K562 (cell line): ENCODE measurements around the gene PRKAR1B. TPM values are rescaled to one million over a fixed set of nuclear protein-coding genes. Genes with fewer than 3 reads are reported as not detected.

Experiments used
- ATAC-seq: fragments of 200-7000 bp; cut with Tn5 transposase; 3 replicates; pipeline ENCODE4 v1.9.1; 2020; ENCODE audit warnings: moderate library complexity
- BruUV-seq: library from RNA; stranded (reverse); fragments of 400-500 nt; replicated peaks from 2 replicates; lab custom pipeline; 2021; lab: Mats Ljungman, UMichigan
- CTCF ChIA-PET: fragments of 300-600 bp; formaldehyde crosslinking; extraction: SDS; loops from one replicate; lab custom pipeline; 2021; ENCODE audit warnings: low intra/inter-chr PET ratio; lab: Yijun Ruan, JAX
- POLR2A ChIA-PET: fragments of 300-600, 350-650 bp; sonication (Branson Sonifier 250); formaldehyde crosslinking; extraction: SDS; loops from one replicate; lab custom pipeline; 2021; ENCODE audit warnings: antibody characterized with exemption, inconsistent platforms; lab: Yijun Ruan, JAX
- DNase-seq, 4 experiments: peaks; one replicate each; pipeline versions ENCODE4 v3.0.0 to v3.0.0-alpha.2; 2011 to 2018; ENCODE audit warnings: low spot score in 3 of 4, mixed read lengths in 3 of 4; ENCODE audit errors: extremely low read depth in 1 of 4
- FAIRE-seq: peaks from 2 replicates; lab custom pipeline; 2011; peaks lifted over from hg19 to GRCh38; lab: Jason Lieb, UNC
- H2AFZ ChIP-seq: 2 replicates; pipeline ENCODE4 v1.6.0; 2011; ENCODE audit warnings: low read depth, low read length, control low read depth, inconsistent platforms
- H3K27ac ChIP-seq: fragments of 200-600 bp; 3 replicates; pipeline ENCODE4 v1.8.0; 2011; ENCODE audit warnings: low read depth, mild to moderate bottlenecking, control low read depth, inconsistent platforms, low read length, moderate library complexity, mixed read lengths; ENCODE audit errors: extremely low read depth
- H3K27me3 ChIP-seq, 2 experiments: fragments of 300-600 bp in 1 of 2; 2 replicates in 1 of 2; 3 replicates in 1 of 2; pipeline versions ENCODE4 v1.6.0 to v1.8.0; 2011; ENCODE audit warnings: inconsistent platforms in 2 of 2, low read length in 2 of 2, mild to moderate bottlenecking in 1 of 2, mixed read lengths in 1 of 2, moderate library complexity in 1 of 2; ENCODE audit not compliant: control insufficient read depth in 2 of 2, insufficient read depth in 2 of 2
- H3K36me3 ChIP-seq: fragments of 300-600 bp; 3 replicates; pipeline ENCODE4 v1.8.0; 2011; ENCODE audit warnings: mild to moderate bottlenecking, low read length, inconsistent platforms; ENCODE audit not compliant: control insufficient read depth, insufficient read depth
- H3K4me1 ChIP-seq, 2 experiments: fragments of 200-600 bp in 1 of 2; replicated peaks in 1 of 2; 2 replicates in 1 of 2; 3 replicates in 1 of 2; pipeline versions ENCODE4 v1.5.1 to v1.8.0; 2011; ENCODE audit warnings: inconsistent platforms in 2 of 2, low read length in 2 of 2, mild to moderate bottlenecking in 1 of 2, mixed read lengths in 1 of 2, moderate library complexity in 1 of 2; ENCODE audit not compliant: control insufficient read depth in 2 of 2, insufficient read depth in 2 of 2
- H3K4me2 ChIP-seq: 2 replicates; pipeline ENCODE4 v1.6.1; 2011; ENCODE audit warnings: low read length, control low read depth, inconsistent platforms, mixed read lengths; ENCODE audit not compliant: insufficient read depth
- H3K4me3 ChIP-seq: fragments of 200-600 bp; sonication (generic), shearing (Covaris generic); 2 replicates; pipeline ENCODE4 v1.5.1; 2016; ENCODE audit warnings: control low read depth, inconsistent platforms
- H3K79me2 ChIP-seq: fragments of 200-600 bp; 3 replicates; pipeline ENCODE4 v1.8.0; 2011; ENCODE audit warnings: low read length, inconsistent platforms; ENCODE audit not compliant: control insufficient read depth, insufficient read depth
- H3K9ac ChIP-seq, 2 experiments: 2 replicates each; pipeline versions ENCODE4 v1.6.0 to v1.6.1; 2011; ENCODE audit warnings: low read depth in 2 of 2, low read length in 2 of 2, control low read depth in 1 of 2, inconsistent platforms in 1 of 2, mild to moderate bottlenecking in 1 of 2, mixed read lengths in 1 of 2; ENCODE audit not compliant: insufficient read depth in 1 of 2
- H3K9me1 ChIP-seq: one replicate; pipeline ENCODE4 v1.6.0; 2011; ENCODE audit warnings: inconsistent platforms, mild to moderate bottlenecking, low read length, moderate library complexity; ENCODE audit not compliant: control insufficient read depth, insufficient read depth
- H3K9me3 ChIP-seq: replicated peaks from 2 replicates; pipeline ENCODE4 v1.5.1; 2011; ENCODE audit warnings: low read depth, low read length, inconsistent platforms; ENCODE audit not compliant: control insufficient read depth, insufficient read depth
- H4K20me1 ChIP-seq: replicated peaks from 2 replicates; pipeline ENCODE4 v1.6.1; 2011; ENCODE audit warnings: low read length, inconsistent platforms, mixed read lengths; ENCODE audit not compliant: control insufficient read depth, insufficient read depth
- CEBPB ChIP-seq: fragments of 450-650 bp; IDR thresholded peaks from 2 replicates; pipeline ENCODE4 v1.6.1; 2016; ENCODE audit warnings: missing genetic modification characterization, missing compliant biosample characterization
- FOXA1 ChIP-seq: fragments of 450-650 bp; IDR thresholded peaks from 2 replicates; pipeline ENCODE4 v1.6.1; 2016; ENCODE audit warnings: mild to moderate bottlenecking, borderline replicate concordance
- KDM4B ChIP-seq, 2 experiments: fragments of 450-650 bp in 1 of 2; sonication (generic) in 1 of 2; IDR thresholded peaks; 2 replicates each; pipeline ENCODE4 v1.6.1; 2016 to 2017; ENCODE audit warnings: borderline replicate concordance in 2 of 2, antibody characterized with exemption in 1 of 2, low read depth in 1 of 2, mild to moderate bottlenecking in 1 of 2
- MAX ChIP-seq: sonication (generic); formaldehyde crosslinking; IDR thresholded peaks from 2 replicates; pipeline ENCODE4 v1.9.0; 2022; ENCODE audit warnings: mild to moderate bottlenecking, missing genetic modification reagents
- MITF ChIP-seq: IDR thresholded peaks from 2 replicates; pipeline ENCODE4 v1.6.1; 2014; ENCODE audit warnings: antibody characterized with exemption
- MYC ChIP-seq, 2 experiments: fragments of 250-450 bp in 1 of 2; sonication (Bioruptor Pico) in 1 of 2; IDR thresholded peaks; 2 replicates each; pipeline versions ENCODE4 v1.5.1 to v1.6.1; 2012 to 2021; ENCODE audit warnings: low read depth in 2 of 2, borderline replicate concordance in 1 of 2, improper control_type of control experiment in 1 of 2, low read length in 1 of 2, mild to moderate bottlenecking in 1 of 2, moderate library complexity in 1 of 2
- POLR3G ChIP-seq: IDR thresholded peaks from 2 replicates; pipeline ENCODE4 v1.6.1; 2011; ENCODE audit not compliant: insufficient read length, insufficient replicate concordance; ENCODE audit errors: extremely low read depth
- PTTG1 ChIP-seq: fragments of 450-650 bp; IDR thresholded peaks from 2 replicates; pipeline ENCODE4 v1.6.1; 2016; ENCODE audit warnings: low read depth, mild to moderate bottlenecking, missing genetic modification characterization, missing compliant biosample characterization
- RAD51 ChIP-seq: fragments of 450-650 bp; IDR thresholded peaks from 2 replicates; pipeline ENCODE4 v1.7.1; 2016; ENCODE audit warnings: low read depth, mild to moderate bottlenecking, borderline replicate concordance
- SMARCE1 ChIP-seq: fragments of 450-650 bp; IDR thresholded peaks from 2 replicates; pipeline ENCODE4 v1.7.1; 2016; ENCODE audit warnings: mild to moderate bottlenecking
- SNAPC5 ChIP-seq: fragments of 250-450 bp; sonication (Bioruptor Pico); IDR thresholded peaks from 2 replicates; pipeline ENCODE4 v1.8.0; 2021; ENCODE audit warnings: moderate library complexity, mild to moderate bottlenecking, inconsistent platforms
- TOE1 ChIP-seq, 2 experiments: fragments of 450-650 bp in 1 of 2; sonication (generic) in 1 of 2; formaldehyde crosslinking in 1 of 2; IDR thresholded peaks; 2 replicates each; pipeline versions ENCODE4 v1.7.1 to v1.8.0; 2016 to 2022; ENCODE audit warnings: borderline replicate concordance in 2 of 2, mild to moderate bottlenecking in 2 of 2, antibody characterized with exemption in 1 of 2, inconsistent platforms in 1 of 2, low read depth in 1 of 2, missing genetic modification reagents in 1 of 2, moderate library complexity in 1 of 2
- USF1 ChIP-seq: sonication (generic); formaldehyde crosslinking; IDR thresholded peaks from 2 replicates; pipeline ENCODE4 v1.9.0; 2022; ENCODE audit warnings: mild to moderate bottlenecking, missing genetic modification reagents
- ZNF174 ChIP-seq: fragments of 250-450 bp; sonication (Bioruptor Pico); IDR thresholded peaks from 2 replicates; pipeline ENCODE4 v1.4.0; 2020; ENCODE audit warnings: mild to moderate bottlenecking
- ZNF347 ChIP-seq: fragments of 450-650 bp; formaldehyde crosslinking; IDR thresholded peaks from 2 replicates; pipeline ENCODE4 v1.4.0; 2020; ENCODE audit warnings: low read depth, mild to moderate bottlenecking, moderate library complexity
- WGBS: fragments of 100-300 bp; shearing (Covaris generic); methylation state at CpG from one replicate; pipeline ENCODE4 v1.1.6; 2016; ENCODE audit warnings: low coverage, mixed read lengths; ENCODE audit not compliant: insufficient coverage; ENCODE audit errors: missing lambda C conversion rate; 5-methylcytosine and 5-hydroxymethylcytosine counted together
- in situ Hi-C: fragments of 300-500 bp; cut with MboI; formaldehyde crosslinking; loops from 4 replicates; pipeline ENCODE4 v1.15.0; 2018; ENCODE audit warnings: inconsistent platforms, mixed read lengths
- intact Hi-C: fragments of 100-400 bp; cut with micrococcal nuclease; formaldehyde crosslinking; loops from 2 replicates; pipeline ENCODE4 v1.14.2; 2022
- polyA plus RNA-seq, 8 experiments: library from polyadenylated mRNA; depleted of rRNA in 4 of 8; stranded (reverse) in 5 of 8; unstranded in 3 of 8; fragments of >200 nt; fragmentation: Nextera tagmentation in 2 of 8; fragmentation: Illumina TruSeq in 1 of 8; extraction: Ambion mirVana in 2 of 8; extraction: Trizol in 1 of 8; gene quantifications; 2 replicates each; pipeline versions ENCODE4 v1.2.1 to v1.2.3, GENCODE V29; 2011 to 2014; ENCODE audit warnings: inconsistent platforms in 1 of 8, missing spikeins in 1 of 8
- total RNA-seq, 7 experiments: library from RNA; depleted of rRNA in 6 of 7; stranded (reverse); fragments of >200 nt in 6 of 7; fragmentation: Illumina TruSeq in 2 of 7; extraction: Trizol in 2 of 7; gene quantifications; 2 replicates each; pipeline versions ENCODE4 v1.2.1 to v1.2.3, GENCODE V29; 2011 to 2021; ENCODE audit warnings: low replicate concordance in 1 of 7

Gene PRKAR1B
- total and polyA plus RNA-seq, 9 of the 15 experiments (the other 6 are each of a cell fraction or from before 2014, with no cell fraction given), result 0.99 to 30.5 (median 12.7) TPM

GRCh38 chr7:596071-596818, 130.8 kb downstream of the PRKAR1B start:
- BruUV-seq, result no TSS peak
- peaks cover 11% of the 10 kb centered on the region for H3K9me1 ChIP-seq
- no peak overlapping the region for H3K4me2 ChIP-seq
- intact Hi-C loops (no loop called here), in situ Hi-C loops (no loop called here)
- ATAC-seq, result no peak
- POLR2A ChIA-PET, result no interaction called here
- H3K27me3 ChIP-seq, result no peaks in the 10 kb centered on the region
- no peak for TF ChIP-seq SNAPC5
- no peak for TF ChIP-seq TOE1 (IDR thresholded peaks at IDR 0.05; ENCODE audit: borderline replicate concordance)
- no peak for TF ChIP-seq TOE1 (CRISPR knock-in tag; IDR thresholded peaks at IDR 0.05; ENCODE audit: borderline replicate concordance, low read depth)
- no peak for TF ChIP-seq MYC (IDR thresholded peaks at IDR 0.05; ENCODE audit: low read depth, low read length)
- no peak for TF ChIP-seq MYC (CRISPR knock-in tag; IDR thresholded peaks at IDR 0.05; ENCODE audit: borderline replicate concordance, low read depth)
- TF ChIP-seq ZNF174 (CRISPR knock-in tag), result no peak
- TF ChIP-seq PTTG1 (tag), result no peak
- no peak for TF ChIP-seq SMARCE1
- no peak for TF ChIP-seq KDM4B (IDR thresholded peaks at IDR 0.05; ENCODE audit: borderline replicate concordance in 2 of 2, low read depth in 1 of 2)
- TF ChIP-seq MAX (CRISPR knock-in tag), result no peak
- TF ChIP-seq MITF, result no peak
- no peak for TF ChIP-seq POLR3G
- no peak for TF ChIP-seq ZNF347 (CRISPR knock-in tag)
- no peak for TF ChIP-seq FOXA1
- TF ChIP-seq USF1 (CRISPR knock-in tag), result no peak
- no peak for TF ChIP-seq RAD51
- no peak for TF ChIP-seq CEBPB (tag)
- H3K9me3 ChIP-seq, result no peaks in the 10 kb centered on the region
- no peak overlapping the region for H3K4me3 ChIP-seq
- H3K36me3 ChIP-seq, result peaks cover 9% of the 10 kb centered on the region; the same call in 1 of the 3 replicates
- DNase-seq, result no peak
- H4K20me1 ChIP-seq, result no peaks in the 10 kb centered on the region
- H3K9ac ChIP-seq, result no peak overlapping the region
- no peak for FAIRE-seq
- H3K4me1 ChIP-seq, result peaks cover 10 to 64% of the 10 kb centered on the region in 2 experiments
- no peak overlapping the region for H3K27ac ChIP-seq
- H2AFZ ChIP-seq, result no peak overlapping the region
- CTCF ChIA-PET, result no interaction called here
- WGBS, result 89% methylated on average over 29 of the region's 30 CpGs
- H3K79me2 ChIP-seq, result peaks cover 10% of the 10 kb centered on the region; the same call in 2 of the 3 replicates
